Adrenal gland (tissue), 12 donors: ENCODE data around the gene UGT8. TPM values are rescaled to one million over a fixed set of nuclear protein-coding genes. Genes with fewer than 3 reads are reported as not detected.

ENCODE experiments used
- DNase-seq, 7 donors: peaks; one replicate each; pipeline ENCODE4 v3.0.0-alpha.2; 2019 to 2020
- H3K27ac ChIP-seq, 5 donors: fragments of 200-600 bp; sonication (generic) in 4 of 5; 1 replicate in 3 of 5; 2 replicates in 2 of 5; pipeline versions ENCODE4 v1.5.1 to v1.8.0; 2016 to 2020; ENCODE audit warnings: mild to moderate bottlenecking in 1 of 5
- H3K27me3 ChIP-seq: fragments of 200-600 bp; 2 replicates; pipeline ENCODE4 v1.8.0; 2021
- H3K36me3 ChIP-seq, 2 donors: fragments of 200-600 bp; replicated peaks in 1 of 2; 1 replicate in 1 of 2; 2 replicates in 1 of 2; pipeline versions ENCODE4 v1.5.1 to v1.8.0; 2018 to 2022
- H3K4me1 ChIP-seq, 2 donors: fragments of 200-600 bp; replicated peaks in 1 of 2; 1 replicate in 1 of 2; 2 replicates in 1 of 2; pipeline versions ENCODE4 v1.5.1 to v1.8.0; 2018 to 2021
- H3K4me3 ChIP-seq, 4 donors: fragments of 200-600 bp; sonication (generic) in 3 of 4; one replicate each; pipeline ENCODE4 v1.5.1; 2016 to 2018
- H3K9me3 ChIP-seq, 3 donors: fragments of 200-600 bp; sonication (generic) in 1 of 3; replicated peaks in 1 of 3; 1 replicate in 2 of 3; 2 replicates in 1 of 3; pipeline versions ENCODE4 v1.5.1 to v1.8.0; 2016 to 2021
- POLR2A ChIP-seq, 2 donors: fragments of 450-650 bp; IDR thresholded peaks; one replicate each; pipeline ENCODE4 v1.6.1; 2017; ENCODE audit warnings: antibody characterized with exemption in 2 of 2, mild to moderate bottlenecking in 2 of 2, moderate library complexity in 1 of 2
- WGBS, 4 donors: extraction: QIAGEN DNeasy Blood & Tissue Kit in 2 of 4; methylation state at CpG; one replicate each; pipeline versions ENCODE4 v1.1.5 to v1.1.7; 2013 to 2017; 5-methylcytosine and 5-hydroxymethylcytosine counted together
- intact Hi-C, 2 donors: fragments of 100-400 bp; cut with DNase I; formaldehyde crosslinking; loops; one replicate each; pipeline versions ENCODE4 v1.14.1 to v1.15.0; 2022 to 2023
- polyA plus RNA-seq, 3 donors: library from polyadenylated mRNA; stranded (reverse); fragments of 200-250 nt in 2 of 3; fragments of 350-450 nt in 1 of 3; fragmentation: Illumina TruSeq in 1 of 3; extraction: RNeasy Lipid Tissue Mini Kit (QIAGEN cat#74804) in 1 of 3; gene quantifications; one replicate each; pipeline ENCODE4 v1.2.3, GENCODE V29; 2013 to 2014
- total RNA-seq, 9 donors: library from RNA; depleted of rRNA in 4 of 9; stranded (reverse); fragments of >200 nt in 4 of 9; fragments of 120-200 nt in 1 of 9; fragmentation: NEBNext Ultra II Directional in 1 of 9; extraction: Animal tissue kit (Norgen Biotek cat#: 25700) in 1 of 9; gene quantifications; one replicate each; pipeline versions ENCODE4 v1.1.0 to v1.2.4, GENCODE V29; 2013 to 2023
- TF ChIP-seq, protein P1 (sequence below), 6 experiments: fragments of 450-650 bp in 4 of 6; fragments of 200-600 bp in 2 of 6; sonication (generic) in 1 of 6; IDR thresholded peaks; 1 replicate in 5 of 6; 2 replicates in 1 of 6; pipeline versions ENCODE4 v1.5.1 to v1.8.0; 2016 to 2021; ENCODE audit warnings: antibody characterized with exemption in 6 of 6, mild to moderate bottlenecking in 2 of 6, moderate library complexity in 1 of 6
- donor health status: healthy with polysubstance abuse.
- donor health status: Bipolar disorder and iron deficiency.
- donor health status: DM: yes; HTN: yes; CAD: no.
- donor health status: DM: no; HTN: no; CAD: no.
- donor health status: DM: no; HTN: no; CAD: no.
- donor health status: DM: yes; HTN: yes; CAD: no.

UGT8 gene
- total and polyA plus RNA-seq, 12 donors: 0.08 to 0.78 (median 0.28) TPM; not detected in 5

DNA sequence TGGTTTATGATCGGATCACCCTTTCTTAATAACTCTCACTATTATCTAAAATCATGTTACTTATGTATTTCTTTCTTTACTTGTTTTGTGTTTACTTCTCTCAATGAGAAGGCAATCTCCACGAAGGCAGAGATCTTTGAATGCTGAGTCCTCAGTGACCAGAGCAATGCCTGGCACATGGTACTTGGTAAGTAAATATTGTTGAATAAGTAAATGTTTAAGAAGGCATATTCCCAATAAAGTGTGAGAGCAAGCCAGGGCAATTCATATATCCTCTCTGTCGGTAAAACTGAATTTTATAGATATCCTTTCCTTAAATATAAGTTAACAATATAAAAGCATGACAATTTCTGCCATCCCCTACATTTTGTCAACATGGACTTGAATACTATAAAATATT lies 94.4 kb downstream of the UGT8 start:
- WGBS, 4 donors: 86 to 97% (median 89%) methylated on average over 3 of the region's 3 CpGs
- no peak overlapping the region for H3K4me3 ChIP-seq
- no peaks in the 10 kb centered on the region for H3K4me1 ChIP-seq
- H3K27ac ChIP-seq: no peak overlapping the region
- no peak for TF ChIP-seq POLR2A (IDR thresholded peaks at IDR 0.05)
- TF ChIP-seq, protein P1, sequence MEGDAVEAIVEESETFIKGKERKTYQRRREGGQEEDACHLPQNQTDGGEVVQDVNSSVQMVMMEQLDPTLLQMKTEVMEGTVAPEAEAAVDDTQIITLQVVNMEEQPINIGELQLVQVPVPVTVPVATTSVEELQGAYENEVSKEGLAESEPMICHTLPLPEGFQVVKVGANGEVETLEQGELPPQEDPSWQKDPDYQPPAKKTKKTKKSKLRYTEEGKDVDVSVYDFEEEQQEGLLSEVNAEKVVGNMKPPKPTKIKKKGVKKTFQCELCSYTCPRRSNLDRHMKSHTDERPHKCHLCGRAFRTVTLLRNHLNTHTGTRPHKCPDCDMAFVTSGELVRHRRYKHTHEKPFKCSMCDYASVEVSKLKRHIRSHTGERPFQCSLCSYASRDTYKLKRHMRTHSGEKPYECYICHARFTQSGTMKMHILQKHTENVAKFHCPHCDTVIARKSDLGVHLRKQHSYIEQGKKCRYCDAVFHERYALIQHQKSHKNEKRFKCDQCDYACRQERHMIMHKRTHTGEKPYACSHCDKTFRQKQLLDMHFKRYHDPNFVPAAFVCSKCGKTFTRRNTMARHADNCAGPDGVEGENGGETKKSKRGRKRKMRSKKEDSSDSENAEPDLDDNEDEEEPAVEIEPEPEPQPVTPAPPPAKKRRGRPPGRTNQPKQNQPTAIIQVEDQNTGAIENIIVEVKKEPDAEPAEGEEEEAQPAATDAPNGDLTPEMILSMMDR (IDR thresholded peaks at IDR 0.05): no peak
- intact Hi-C loops: loop anchor here in 1 of 2 donors (10.0 kb wide), 1 partner anchor 308 kb away; no protein-coding TSS in a partner anchor
- H3K27me3 ChIP-seq: no peaks in the 10 kb centered on the region
- no peaks in the 10 kb centered on the region for H3K9me3 ChIP-seq
- DNase-seq: no peak
- no peaks in the 10 kb centered on the region for H3K36me3 ChIP-seq

DNA sequence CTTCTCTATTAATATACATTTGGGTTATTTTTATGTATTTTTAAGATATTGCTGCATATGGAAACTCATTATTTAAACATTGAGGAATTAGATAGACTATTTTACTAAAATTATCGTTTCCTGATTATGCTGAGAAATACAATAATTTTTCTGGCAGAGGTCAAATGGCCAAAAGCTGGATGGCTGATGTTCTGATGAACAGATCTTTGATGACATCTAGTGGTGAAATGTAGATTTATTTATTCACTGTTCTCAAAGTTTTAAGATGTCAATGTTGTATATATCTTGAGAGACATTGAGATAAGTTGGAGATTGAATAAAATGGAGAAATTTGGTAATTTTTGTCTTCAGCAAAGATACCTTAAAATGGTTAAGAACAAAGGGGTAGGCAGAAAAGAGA lies 96.2 kb downstream of the UGT8 start:
- WGBS, 4 donors: 1 to 6% (median 3%) methylated on average over 1 of the region's 1 CpG
- no peak for TF ChIP-seq POLR2A (IDR thresholded peaks at IDR 0.05)
- TF ChIP-seq, protein P1 (IDR thresholded peaks at IDR 0.05): peak; percentile 32 to 68 (median 58)
- no peaks in the 10 kb centered on the region for H3K27me3 ChIP-seq
- DNase-seq: no peak
- H3K36me3 ChIP-seq: no peaks in the 10 kb centered on the region
- intact Hi-C loops: loop anchor here in 1 of 2 donors (10.0 kb wide), 1 partner anchor 310 kb away; no protein-coding TSS in a partner anchor
- no peaks in the 10 kb centered on the region for H3K4me1 ChIP-seq
- H3K4me3 ChIP-seq: no peak overlapping the region
- H3K27ac ChIP-seq: no peak overlapping the region
- no peaks in the 10 kb centered on the region for H3K9me3 ChIP-seq

DNA sequence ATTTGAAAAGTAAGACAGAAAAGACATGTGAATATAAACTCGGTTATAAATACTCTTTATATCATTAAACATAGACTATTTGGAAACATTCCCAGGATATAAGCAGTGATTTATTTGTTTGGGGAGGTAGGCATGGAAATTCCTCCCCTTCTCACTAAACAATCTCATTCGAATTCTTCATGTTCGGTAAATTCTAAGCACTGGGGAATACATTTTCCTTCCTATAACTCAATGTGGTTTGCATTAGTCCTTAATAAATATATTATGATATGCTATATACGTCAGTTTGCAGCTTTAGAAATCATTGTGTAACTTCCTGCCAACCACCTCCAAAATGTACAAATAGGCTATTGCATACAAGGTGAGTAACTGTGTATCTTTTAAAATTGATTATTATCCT lies 99.6 kb downstream of the UGT8 start:
- H3K9me3 ChIP-seq: no peaks in the 10 kb centered on the region
- TF ChIP-seq, protein P1 (IDR thresholded peaks at IDR 0.05): no peak
- no peak for TF ChIP-seq POLR2A (IDR thresholded peaks at IDR 0.05)
- H3K27me3 ChIP-seq: no peaks in the 10 kb centered on the region
- intact Hi-C loops: loop anchor here in 1 of 2 donors (10.0 kb wide), 1 partner anchor 313 kb away; no protein-coding TSS in a partner anchor
- no peak for DNase-seq
- no peak overlapping the region for H3K27ac ChIP-seq
- H3K36me3 ChIP-seq: no peaks in the 10 kb centered on the region
- H3K4me1 ChIP-seq: no peaks in the 10 kb centered on the region
- 31 to 47% (median 36%) methylated on average over 4 of the region's 4 CpGs for WGBS, 4 donors
- no peak overlapping the region for H3K4me3 ChIP-seq

DNA sequence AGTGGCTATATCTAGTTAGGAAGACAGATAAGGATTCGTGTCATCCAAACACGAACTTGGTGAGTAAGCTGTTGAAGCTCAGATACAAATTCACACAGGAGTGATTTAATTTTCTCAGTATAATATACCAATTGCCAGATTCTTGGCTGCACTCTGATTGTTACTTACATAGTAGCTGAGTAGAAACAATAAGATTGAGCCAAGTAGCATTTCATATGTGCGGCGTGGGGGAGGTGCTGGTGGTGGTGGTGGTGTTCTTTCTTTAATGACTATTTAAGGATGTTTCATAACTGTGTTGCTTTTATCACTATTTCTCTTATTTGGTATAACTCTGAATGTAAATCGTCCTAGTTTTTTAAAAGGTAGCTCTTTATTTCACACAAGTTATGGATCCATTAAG lies 102.9 kb downstream of the UGT8 start:
- no peak overlapping the region for H3K27ac ChIP-seq
- TF ChIP-seq POLR2A (IDR thresholded peaks at IDR 0.05): no peak
- TF ChIP-seq, protein P1 (IDR thresholded peaks at IDR 0.05): no peak
- intact Hi-C loops: no loop called here
- H3K4me1 ChIP-seq: no peaks in the 10 kb centered on the region
- no peak for DNase-seq
- WGBS, 4 donors: 59 to 71% (median 70%) methylated on average over 5 of the region's 5 CpGs
- H3K27me3 ChIP-seq: no peaks in the 10 kb centered on the region
- H3K36me3 ChIP-seq: no peaks in the 10 kb centered on the region
- H3K9me3 ChIP-seq: no peaks in the 10 kb centered on the region
- no peak overlapping the region for H3K4me3 ChIP-seq
